ENCODE results near the gene PLAA.
"Not testable (repeated sequence)": the region's sequence is repeated elsewhere in the genome, so short reads cannot be mapped to it uniquely, and the experiment has no call there.

Gene PLAA

DNA sequence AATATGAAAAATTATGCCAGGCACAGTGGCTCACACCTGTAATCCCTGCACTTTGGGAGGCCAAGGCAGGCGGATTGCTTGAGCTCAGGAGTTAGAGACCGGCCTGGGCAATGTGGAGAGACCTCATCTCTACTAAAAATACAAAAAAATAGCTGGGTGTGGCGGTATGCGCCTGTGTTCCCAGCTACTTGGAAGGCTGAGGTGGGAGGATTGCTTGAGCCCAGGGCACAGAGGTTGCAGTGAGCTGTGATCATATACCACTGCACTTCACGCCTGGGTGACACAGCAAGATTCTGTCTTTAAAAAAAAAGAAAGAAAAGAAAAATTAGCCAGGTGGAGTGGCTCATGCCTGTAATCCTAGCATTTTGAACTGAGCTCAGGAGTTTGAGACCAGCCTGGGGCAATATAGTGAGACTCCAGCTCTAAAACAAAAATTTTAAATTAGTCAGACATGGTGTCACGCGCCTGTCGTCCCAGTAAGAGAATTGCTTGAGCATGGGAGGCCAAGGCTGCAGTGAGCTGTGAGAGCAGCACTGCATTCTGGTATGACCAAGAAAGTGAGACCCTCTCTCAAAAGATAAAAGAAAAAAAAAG is 18.0 kb downstream of the PLAA start:
- FAIRE-seq = no peak

DNA sequence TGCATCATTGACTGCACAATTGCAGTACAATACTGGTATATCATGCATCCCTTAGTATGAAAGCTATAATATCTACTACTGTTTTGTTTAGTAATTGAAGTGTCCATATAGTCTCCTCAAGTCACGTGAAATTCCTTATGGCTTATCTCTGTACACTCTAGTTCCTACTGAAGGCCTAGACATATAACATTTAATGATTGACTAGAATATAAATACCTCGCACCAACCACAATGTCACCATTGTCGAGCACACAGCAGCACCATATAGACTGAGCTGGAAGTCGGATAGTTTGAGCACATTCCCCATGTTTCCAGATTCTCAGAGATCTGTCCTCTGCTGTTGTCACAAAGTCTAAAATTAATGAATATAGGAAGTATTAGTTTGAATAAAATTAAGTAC is 21.4 kb downstream of the PLAA start:
- FAIRE-seq = no peak

DNA sequence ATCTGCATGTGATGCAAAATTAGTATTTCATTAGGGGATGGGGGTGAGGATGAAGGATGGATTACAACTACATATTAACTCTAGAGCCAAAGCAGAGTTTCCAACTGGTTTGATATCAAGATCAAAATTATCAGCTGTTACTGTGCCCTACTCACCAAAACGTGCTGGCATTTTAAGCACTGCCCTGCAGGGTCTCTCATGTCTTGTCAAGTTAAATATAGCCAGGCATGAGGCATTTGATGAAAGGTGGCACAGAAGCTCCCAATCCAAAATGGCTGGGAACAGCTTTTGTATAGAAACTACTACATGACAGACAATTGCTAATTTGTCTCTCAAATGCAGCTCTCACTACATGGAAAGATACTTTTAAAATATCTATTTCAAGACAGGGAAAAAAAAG is 27.3 kb downstream of the PLAA start:
- no peak for FAIRE-seq

DNA sequence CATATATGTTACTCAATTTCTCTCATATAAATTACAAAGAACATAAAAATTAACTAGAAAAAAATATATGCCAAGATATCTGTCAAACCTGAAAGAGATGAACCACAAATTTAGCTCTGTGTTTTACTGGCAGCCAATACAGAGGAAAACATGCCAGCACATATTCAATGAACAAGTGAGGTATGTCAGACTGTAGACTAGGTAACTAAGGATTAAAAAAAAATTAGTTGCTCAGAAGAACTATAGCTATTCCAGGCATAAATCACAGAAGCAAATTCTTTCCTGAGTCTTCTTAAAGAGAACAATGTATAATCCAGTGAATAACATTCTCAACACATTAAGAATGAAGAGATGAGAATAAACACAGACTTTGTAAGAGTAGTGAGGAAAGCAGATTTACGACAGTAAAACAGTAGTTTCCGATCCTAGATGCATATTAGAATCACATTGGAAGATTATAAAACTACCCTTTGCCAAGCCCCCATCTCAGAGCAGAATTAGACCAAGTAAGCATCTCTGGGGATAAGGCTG is 33.8 kb downstream of the PLAA start:
- no peak for FAIRE-seq

DNA sequence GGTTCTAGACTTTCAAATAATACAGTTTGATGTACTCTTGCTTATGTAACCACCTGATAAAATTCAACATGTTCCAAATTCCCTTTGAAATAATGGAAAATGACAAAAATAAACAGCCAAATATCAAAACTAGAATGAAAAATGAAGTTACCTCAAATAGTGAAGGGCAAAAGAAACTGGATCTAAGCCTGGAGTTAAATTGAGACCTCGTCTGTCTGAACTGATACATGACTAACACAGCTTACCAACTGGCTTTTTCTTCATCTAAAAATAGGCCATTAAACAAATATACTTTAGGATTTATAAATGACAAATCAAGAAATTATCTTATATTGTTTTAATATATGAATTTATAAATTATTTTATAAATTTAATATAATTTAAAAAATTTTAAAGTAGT is 42.4 kb downstream of the PLAA start:
- peak; percentile 76 for FAIRE-seq

DNA sequence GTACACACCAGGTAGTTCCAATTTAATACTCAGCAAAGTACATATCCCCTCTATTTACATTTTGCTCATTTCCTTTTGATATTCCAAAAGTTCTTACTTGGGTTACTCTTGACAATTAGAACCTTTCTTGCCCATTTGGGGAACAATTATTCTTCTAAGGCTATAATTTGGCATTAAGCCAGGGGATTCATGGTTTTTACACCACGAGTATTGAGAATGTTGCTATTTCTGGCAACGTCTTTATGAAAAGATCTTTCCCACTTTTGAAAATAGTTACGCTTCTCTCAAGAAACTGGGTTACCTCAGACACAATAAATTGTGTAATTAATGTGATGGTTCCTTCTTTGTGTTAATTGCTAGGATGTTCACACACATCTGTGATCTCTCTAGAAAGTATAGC is 43.0 kb downstream of the PLAA start:
- no peak for FAIRE-seq

DNA sequence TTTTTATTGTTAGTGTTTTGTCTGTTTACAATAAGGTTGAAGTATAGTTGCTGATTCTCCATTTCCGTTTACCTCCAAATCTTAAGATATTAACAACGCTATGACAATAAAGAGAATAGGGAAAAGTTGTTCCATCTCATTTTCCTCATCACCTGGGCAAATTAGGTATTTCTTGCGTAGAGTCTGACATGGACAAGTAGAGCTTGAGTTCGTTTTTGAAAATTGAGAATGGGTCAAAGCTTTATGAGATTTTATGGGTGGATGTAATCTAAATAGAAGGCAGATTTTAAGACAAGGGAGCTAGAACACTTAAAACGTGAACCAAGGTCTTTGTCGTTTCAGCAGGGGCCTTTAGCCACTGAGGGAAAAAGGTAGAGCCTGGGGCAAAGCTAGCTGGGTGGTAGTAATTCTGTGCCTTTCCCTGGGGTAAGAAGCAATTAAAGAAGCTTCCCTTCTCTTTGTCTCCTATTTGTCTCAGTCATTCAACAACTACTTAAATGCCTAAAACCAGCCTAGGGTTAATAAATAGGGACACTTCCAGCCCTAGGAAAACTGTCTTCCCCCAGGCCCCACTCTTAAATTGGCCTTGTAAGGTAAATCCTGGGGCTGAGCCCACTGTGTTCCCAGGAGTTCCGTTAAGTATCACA is 53.9 kb downstream of the PLAA start:
- no peak for FAIRE-seq

DNA sequence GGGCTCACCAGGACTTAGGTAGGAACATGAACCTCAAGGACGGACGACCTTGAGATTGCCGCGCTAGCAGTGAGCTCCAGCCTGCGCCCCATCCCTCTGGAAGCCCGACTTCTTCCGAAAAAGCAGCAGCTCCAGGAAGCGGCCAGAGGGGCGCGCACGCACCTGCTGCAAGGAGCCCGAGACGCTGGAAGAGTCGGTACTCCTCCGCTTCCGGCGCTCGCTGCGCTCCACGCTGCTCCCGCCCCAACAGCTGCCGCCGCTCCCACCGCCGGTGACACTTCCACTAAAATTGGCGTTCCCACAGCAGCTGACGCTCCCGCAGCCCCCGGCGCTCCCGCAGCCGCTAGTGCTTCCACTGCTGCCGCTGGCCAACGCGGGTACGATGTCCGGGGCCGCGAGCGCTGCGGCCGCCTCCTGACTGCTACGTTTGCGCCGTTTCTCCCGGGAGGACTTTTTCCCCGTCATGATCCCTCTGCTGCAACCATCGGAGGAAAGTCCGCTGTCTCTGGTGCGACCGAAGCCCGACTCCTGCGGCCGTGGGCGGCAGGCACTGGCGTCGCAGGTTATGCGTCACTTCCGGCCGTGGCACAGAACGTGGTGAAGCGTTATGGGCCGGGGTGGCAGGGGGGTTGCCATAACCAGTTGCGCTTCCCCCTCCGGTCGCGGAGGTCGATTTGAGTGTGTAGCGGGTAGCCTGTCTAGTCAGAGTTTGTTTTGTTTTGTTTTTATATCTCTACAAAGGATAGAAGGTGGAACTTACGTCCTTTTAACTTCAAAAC is 54.6 kb downstream of the PLAA start, which contains the start of gene CAAP1:
Gene CAAP1, minus strand, starts transcription at position 552 of the 779 bp plus-strand sequence. Its CDS starts 87 bp downstream, at position 465.
- no peak for FAIRE-seq

DNA sequence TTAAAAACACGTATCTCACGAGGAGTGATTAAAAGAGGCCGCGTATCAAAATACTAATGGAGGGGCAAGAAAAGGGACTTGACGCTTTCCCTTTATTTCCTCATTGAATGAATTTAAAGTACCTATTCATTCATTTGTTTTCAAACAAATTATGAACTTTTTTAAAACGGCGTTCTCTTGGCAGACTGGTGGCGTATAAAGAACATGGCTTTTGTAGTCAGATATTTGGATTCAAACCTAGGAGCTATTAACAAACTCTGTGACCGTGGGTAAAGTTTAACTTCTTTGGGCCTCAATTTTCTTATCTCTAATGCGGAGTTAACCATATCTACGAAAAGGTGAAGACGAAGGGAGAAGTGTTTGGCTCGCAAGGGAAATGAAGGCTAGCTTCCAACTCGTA is 55.3 kb downstream of the PLAA start:
- no peak for FAIRE-seq

DNA sequence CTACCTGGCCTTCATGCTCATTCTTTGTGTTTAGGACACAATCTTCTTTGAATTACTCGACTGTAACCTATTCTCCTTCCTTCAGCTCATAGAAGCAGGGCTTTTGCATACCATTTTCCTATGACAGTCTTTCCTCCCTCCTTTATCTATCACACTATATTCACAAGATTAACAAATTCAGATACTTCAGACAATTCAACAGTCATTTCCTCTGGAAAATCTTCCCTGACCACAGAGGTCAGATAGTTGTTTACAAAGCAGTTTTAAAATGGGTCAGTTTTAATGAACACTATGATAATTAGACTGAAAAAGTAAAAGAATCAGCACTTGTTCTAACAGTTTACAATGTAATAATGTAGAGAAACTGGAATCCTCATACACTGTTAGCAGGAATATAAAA is 58.8 kb downstream of the PLAA start:
- no peak for FAIRE-seq

DNA sequence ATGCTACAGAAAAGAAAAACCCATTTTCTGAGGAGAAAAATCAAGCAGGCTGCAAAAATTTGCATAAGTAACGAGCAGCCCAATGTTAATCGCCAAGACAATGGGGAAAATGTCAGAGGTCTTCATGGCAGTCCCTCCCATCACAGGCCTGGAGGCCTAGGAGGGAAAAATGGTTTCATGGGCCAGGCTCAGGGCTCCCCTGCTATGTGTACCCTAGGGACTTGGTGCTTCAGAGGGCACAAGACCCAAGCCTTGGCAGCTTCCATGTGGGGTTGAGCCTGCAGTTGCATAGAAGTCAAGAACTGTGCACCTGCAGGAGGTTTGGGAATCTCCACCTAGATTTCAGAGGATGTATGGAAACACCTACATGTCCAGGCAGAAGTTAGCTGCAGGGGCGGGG is 64.9 kb downstream of the PLAA start:
- no peak for FAIRE-seq

DNA sequence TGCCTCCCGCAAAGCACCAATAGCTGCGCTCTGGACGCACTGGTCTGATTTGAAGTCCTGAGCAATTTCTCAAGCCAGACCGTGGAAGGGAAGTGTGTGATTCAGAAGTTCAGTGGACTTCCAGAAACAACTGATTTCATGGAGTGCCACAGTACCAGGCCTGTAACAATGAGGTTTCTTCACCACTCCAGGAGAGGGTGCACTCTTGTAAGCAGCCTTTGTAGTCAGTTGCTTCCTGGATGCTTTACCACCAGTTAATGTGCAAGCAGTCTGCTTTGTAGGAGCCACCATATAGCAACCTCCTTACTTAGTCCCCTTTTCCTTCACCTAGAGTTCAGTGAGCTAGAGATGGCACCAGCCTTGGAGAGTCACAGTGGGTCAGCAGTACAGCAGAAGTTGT is 66.8 kb downstream of the PLAA start:
- FAIRE-seq = no peak

DNA sequence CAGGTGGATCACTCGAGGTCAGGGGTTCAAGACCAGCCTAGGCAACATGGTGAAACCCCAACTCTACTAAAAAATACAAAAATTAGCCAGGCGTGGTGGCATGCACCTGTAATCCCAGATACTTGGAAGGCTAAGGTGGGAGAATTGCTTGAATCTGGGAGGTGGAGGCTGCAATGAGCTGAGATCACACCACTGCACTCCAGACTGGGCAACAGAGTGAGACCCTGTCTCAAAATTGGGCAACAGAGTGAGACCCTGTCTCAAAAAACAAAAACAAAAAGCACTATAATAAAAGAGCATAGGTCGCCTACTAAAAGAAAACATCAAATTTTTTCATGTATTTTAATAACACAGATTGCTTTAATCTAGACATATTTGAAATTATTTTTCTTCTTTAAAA is 71.9 kb downstream of the PLAA start:
- FAIRE-seq = not testable (repeated sequence)

DNA sequence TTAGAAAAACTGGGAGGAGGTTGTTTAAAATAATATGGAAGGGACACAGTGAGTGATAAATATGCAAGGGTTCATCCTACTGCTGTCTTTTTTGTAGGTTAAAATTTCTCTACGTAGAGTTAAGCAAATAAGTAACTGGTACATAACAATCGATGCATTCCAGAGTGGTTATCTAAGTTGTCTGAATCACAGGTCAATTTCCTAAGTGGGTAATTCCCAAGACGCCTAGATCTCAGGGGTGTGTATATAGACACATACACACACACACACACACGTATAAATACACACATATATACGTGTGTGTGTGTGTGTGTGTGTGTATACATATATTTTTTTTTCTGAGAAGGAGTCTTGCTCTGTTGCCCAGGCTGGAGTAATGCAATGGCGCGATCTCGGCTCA is 76.8 kb downstream of the PLAA start:
- FAIRE-seq = no peak

DNA sequence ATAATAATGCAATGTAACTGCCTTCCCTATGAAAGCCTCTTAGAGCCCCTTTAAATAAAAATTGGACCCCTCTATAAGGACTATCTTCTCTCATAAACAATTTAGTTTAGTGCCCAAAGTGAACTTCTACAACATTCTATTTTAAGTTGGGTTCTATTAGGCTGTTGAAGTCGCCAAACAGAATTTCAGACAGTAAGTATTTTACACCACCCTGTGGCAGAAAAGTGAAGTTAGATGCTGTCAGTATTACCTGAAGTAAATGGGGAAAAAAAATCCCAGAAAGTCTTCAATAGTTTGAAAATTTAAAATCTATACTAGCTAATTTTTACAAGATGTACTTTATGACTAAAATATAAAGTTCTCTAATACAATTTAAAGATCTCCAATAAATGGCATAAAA is 84.0 kb downstream of the PLAA start:
- peak; percentile 91 for FAIRE-seq

DNA sequence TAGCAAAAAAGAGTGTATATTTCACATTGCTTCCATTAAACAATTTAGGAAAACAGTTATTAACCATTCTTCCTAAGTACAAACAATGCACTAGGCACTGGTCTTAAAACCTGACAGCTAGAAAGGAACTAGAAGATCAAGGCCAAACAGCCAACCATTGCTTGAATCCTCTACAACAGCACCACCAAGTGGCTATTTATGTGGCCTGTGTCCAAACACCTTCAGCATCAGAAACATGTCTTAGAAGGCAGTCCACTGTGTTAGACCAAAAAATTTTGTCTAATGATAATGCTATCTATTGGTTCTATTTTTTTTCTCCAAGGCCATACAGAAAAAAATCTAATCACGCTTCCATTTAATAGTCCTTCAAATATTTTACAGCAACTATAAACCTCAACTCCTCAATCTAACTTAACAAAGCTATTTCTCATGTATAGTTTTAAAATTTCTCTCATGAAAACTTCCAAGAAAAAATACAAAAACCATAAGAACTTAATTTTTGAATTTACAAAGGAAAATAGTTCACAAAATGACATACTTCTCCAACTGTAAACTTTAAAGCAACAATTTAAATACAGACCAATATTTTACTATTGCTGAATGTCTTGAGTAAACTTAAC is 90.5 kb downstream of the PLAA start:
- peak; percentile 74 for FAIRE-seq

Data from TTC549 (cell line).